ENCODE measurements around the gene UCK1. TPM values are rescaled to one million over a fixed set of nuclear protein-coding genes. Genes with fewer than 3 reads are reported as not detected.

The UCK1 gene
- total and polyA plus RNA-seq, 2 of the 4 experiments (the other 2 are of a cell fraction): 17.9 to 21.4 TPM

GRCh38 chr9:131543141-131543540, 12.1 kb upstream of the UCK1 start:
- no peak overlapping the region for H3K23ac ChIP-seq (ENCODE audit: low read depth, low read length)
- H2AFZ ChIP-seq (replicated peaks; ENCODE audit: low read length, poor library complexity): no peak overlapping the region
- no peak overlapping the region for H3K9ac ChIP-seq (ENCODE audit: low read depth, low read length)
- H2AK5ac ChIP-seq (ENCODE audit: low read depth, low read length): no peak overlapping the region
- no peak overlapping the region for H4K8ac ChIP-seq (ENCODE audit: low read depth in 2 of 2, low read length in 2 of 2)
- intact Hi-C loops (cut with micrococcal nuclease): no loop called here
- no peak overlapping the region for H3K4me3 ChIP-seq (ENCODE audit: insufficient read depth, low read depth, low read length)
- no peak overlapping the region for H3K56ac ChIP-seq (ENCODE audit: extremely low read depth, insufficient read depth, low read length)
- H2BK20ac ChIP-seq (ENCODE audit: low read depth, low read length): no peak overlapping the region
- H2BK5ac ChIP-seq (ENCODE audit: low read depth, low read length, poor library complexity, severe bottlenecking): no peak overlapping the region
- POLR2A ChIA-PET (ENCODE audit: unreplicated experiment): no interaction called here
- no TSS peak for BruUV-seq (replicated peaks)
- no peaks in the 10 kb centered on the region for H4K20me1 ChIP-seq (ENCODE audit: insufficient read depth, low read length)
- H2AK9ac ChIP-seq (replicated peaks; ENCODE audit: low read depth, low read length, poor library complexity): no peak overlapping the region
- peaks cover 37% of the 10 kb centered on the region for H3K27me3 ChIP-seq (ENCODE audit: control insufficient read depth, insufficient read depth, low read length)
- H3K9me1 ChIP-seq (ENCODE audit: insufficient read depth, low read length): no peaks in the 10 kb centered on the region
- H3K18ac ChIP-seq (ENCODE audit: low read depth, low read length): no peak overlapping the region
- no peak overlapping the region for H4K91ac ChIP-seq (ENCODE audit: insufficient read depth, low read depth, low read length)
- no peak overlapping the region for H2BK15ac ChIP-seq (ENCODE audit: low read depth, low read length)
- CTCF ChIA-PET: no interaction called here
- no CpG with 5 or more reads among the region's 6 CpGs for WGBS, 2 experiments (ENCODE audit: extremely low coverage in 2 of 2, insufficient read length in 1 of 2)
- ATAC-seq (ENCODE audit: low read depth) (no peak), DNase-seq (no peak)
- no peaks in the 10 kb centered on the region for H3K36me3 ChIP-seq (ENCODE audit: control insufficient read depth, insufficient read depth, low read length)
- no peak overlapping the region for H3K4ac ChIP-seq (ENCODE audit: low read depth, low read length)
- H3K4me1 ChIP-seq (ENCODE audit: control insufficient read depth, insufficient read depth, low read length): peaks cover 4% of the 10 kb centered on the region; the same call in 1 of the 2 replicates
- no peak overlapping the region for H3K14ac ChIP-seq (replicated peaks; ENCODE audit: low read depth, low read length)
- H4K5ac ChIP-seq (ENCODE audit: low read depth, low read length): no peak overlapping the region
- TF ChIP-seq CEBPB (IDR thresholded peaks at IDR 0.05; ENCODE audit: low read depth, low read length) (no peak), POLR2A (IDR thresholded peaks at IDR 0.05; ENCODE audit: low read depth, low read length) (no peak)
- dilution Hi-C loops (cut with HindIII; ENCODE audit: low sequenced_read_pairs, unreplicated experiment): no loop called here
- H3K4me2 ChIP-seq (ENCODE audit: low read depth, low read length): no peak overlapping the region
- no peak overlapping the region for H3K27ac ChIP-seq (ENCODE audit: insufficient read depth, low read length)
- H3K79me1 ChIP-seq (ENCODE audit: low read depth in 1 of 2, low read length in 2 of 2): no peaks in the 10 kb centered on the region
- in situ Hi-C loops (cut with MboI; ENCODE audit: low sequenced_read_pairs): no loop called here
- H2BK120ac ChIP-seq (ENCODE audit: low read depth, low read length): no peak overlapping the region
- H3K9me3 ChIP-seq (ENCODE audit: control insufficient read depth, insufficient read depth, low read length): peaks cover 30% of the 10 kb centered on the region
